GM23338 (cell line): ENCODE measurements around the gene HES7. TPM values are rescaled to one million over a fixed set of nuclear protein-coding genes. Genes with fewer than 3 reads are reported as not detected.
A peak's percentile ranks its signal among the peaks of the same experiment; 100 is the strongest.

Experiments
- ATAC-seq: fragments of 200-7000 bp; cut with Tn5 transposase; 3 replicates; pipeline ENCODE4 v1.9.1; 2020
- DNase-seq: peaks from one replicate; pipeline ENCODE4 v3.0.0-alpha.2; 2015; ENCODE audit warnings: low spot score
- H2AFZ ChIP-seq: fragments of 200-600 bp; sonication (generic); 2 replicates; pipeline ENCODE4 v1.8.0; 2016; ENCODE audit warnings: antibody characterized with exemption, mild to moderate bottlenecking, moderate library complexity
- H3F3A ChIP-seq: fragments of 200-600 bp; sonication (generic); replicated peaks from 2 replicates; pipeline ENCODE4 v1.8.0; 2017; ENCODE audit warnings: antibody characterized with exemption, mixed run types, low read depth
- H3K27ac ChIP-seq: fragments of 200-600 bp; sonication (generic); 2 replicates; pipeline ENCODE4 v1.6.1; 2016; ENCODE audit warnings: low read depth
- H3K27me3 ChIP-seq: fragments of 200-600 bp; sonication (generic); 2 replicates; pipeline ENCODE4 v1.8.0; 2016; ENCODE audit warnings: mild to moderate bottlenecking, mixed run types, moderate library complexity; ENCODE audit not compliant: insufficient read depth
- H3K36me3 ChIP-seq: fragments of 200-600 bp; sonication (generic); 2 replicates; pipeline ENCODE4 v1.8.0; 2016; ENCODE audit warnings: mild to moderate bottlenecking; ENCODE audit not compliant: insufficient read depth
- H3K4me1 ChIP-seq: fragments of 200-600 bp; sonication (generic); 2 replicates; pipeline ENCODE4 v1.8.0; 2016; ENCODE audit warnings: mild to moderate bottlenecking, moderate library complexity; ENCODE audit not compliant: insufficient read depth
- H3K4me2 ChIP-seq: fragments of 200-600 bp; sonication (generic); 2 replicates; pipeline ENCODE4 v1.7.1; 2017; ENCODE audit warnings: mixed run types
- H3K4me3 ChIP-seq: fragments of 200-600 bp; sonication (generic); 2 replicates; pipeline ENCODE4 v1.6.1; 2016; ENCODE audit warnings: mixed run types
- H3K79me2 ChIP-seq: fragments of 200-600 bp; sonication (generic); replicated peaks from 2 replicates; pipeline ENCODE4 v1.8.0; 2017; ENCODE audit warnings: mild to moderate bottlenecking; ENCODE audit not compliant: insufficient read depth
- H3K9me2 ChIP-seq: fragments of 200-600 bp; sonication (generic); 2 replicates; pipeline ENCODE4 v1.8.0; 2017; ENCODE audit not compliant: insufficient read depth
- H4K20me1 ChIP-seq: fragments of 200-600 bp; sonication (generic); replicated peaks from 2 replicates; pipeline ENCODE4 v1.8.0; 2017; ENCODE audit warnings: mild to moderate bottlenecking; ENCODE audit not compliant: insufficient read depth
- H3K27ac Mint-ChIP-seq: 2 replicates; pipeline ENCODE4 v1.8.0; 2020; ENCODE audit warnings: inconsistent platforms, mild to moderate bottlenecking, moderate library complexity, mixed read lengths
- H3K27me3 Mint-ChIP-seq: 3 replicates; pipeline ENCODE4 v1.8.0; 2022; ENCODE audit warnings: low read depth, mild to moderate bottlenecking, moderate library complexity, mixed read lengths, inconsistent platforms; ENCODE audit not compliant: insufficient read depth, poor library complexity
- H3K36me3 Mint-ChIP-seq: 3 replicates; pipeline ENCODE4 v1.8.0; 2021; ENCODE audit warnings: low read depth, mild to moderate bottlenecking, inconsistent platforms, moderate library complexity, mixed read lengths
- H3K4me1 Mint-ChIP-seq: 3 replicates; pipeline ENCODE4 v1.8.0; 2020; ENCODE audit warnings: mild to moderate bottlenecking, inconsistent platforms, mixed read lengths
- H3K4me3 Mint-ChIP-seq: 3 replicates; pipeline ENCODE4 v1.8.0; 2021; ENCODE audit warnings: moderate library complexity, mild to moderate bottlenecking, inconsistent platforms, mixed read lengths
- H3K9me3 Mint-ChIP-seq: 3 replicates; pipeline ENCODE4 v1.8.0; 2020; ENCODE audit warnings: moderate library complexity, mild to moderate bottlenecking, inconsistent platforms, mixed read lengths
- CREB1 ChIP-seq: fragments of 250-450 bp; sonication (Bioruptor Pico); IDR thresholded peaks from 2 replicates; pipeline ENCODE4 v1.5.0; 2020; ENCODE audit warnings: low read depth, mild to moderate bottlenecking, moderate library complexity
- EZH2 ChIP-seq: fragments of 200-600 bp; sonication (generic); IDR thresholded peaks from one replicate; pipeline ENCODE4 v1.8.0; 2017; ENCODE audit warnings: antibody characterized with exemption, mild to moderate bottlenecking, low read depth; ENCODE audit not compliant: unreplicated experiment
- EZH2phosphoT487 ChIP-seq: fragments of 200-600 bp; sonication (generic); IDR thresholded peaks from one replicate; pipeline ENCODE4 v1.8.1; 2018; ENCODE audit warnings: antibody characterized with exemption; ENCODE audit not compliant: unreplicated experiment
- JUNB ChIP-seq: IDR thresholded peaks from one replicate; pipeline ENCODE4 v1.6.1; 2016; ENCODE audit warnings: antibody characterized with exemption; ENCODE audit not compliant: unreplicated experiment
- NANOG ChIP-seq: IDR thresholded peaks from 2 replicates; pipeline ENCODE4 v1.6.1; 2016; ENCODE audit warnings: antibody characterized with exemption, borderline replicate concordance
- POLR2AphosphoS5 ChIP-seq: IDR thresholded peaks from 2 replicates; pipeline ENCODE4 v1.6.1; 2016; ENCODE audit warnings: antibody characterized with exemption, low read depth
- ZNF114 ChIP-seq: fragments of 250-450 bp; sonication (Bioruptor Pico); IDR thresholded peaks from 2 replicates; pipeline ENCODE4 v1.5.0; 2020; ENCODE audit warnings: mild to moderate bottlenecking, moderate library complexity
- polyA plus RNA-seq: library from polyadenylated mRNA; unstranded; fragments of >200 nt; fragmentation: Nextera tagmentation; extraction: Ambion mirVana; gene quantifications from 2 replicates; pipeline ENCODE4 v1.2.1, GENCODE V29; 2016
- total RNA-seq: library from RNA; depleted of rRNA; stranded (reverse); fragments of >200 nt; shearing (Covaris generic); gene quantifications from 2 replicates; pipeline ENCODE4 v1.2.3, GENCODE V29; 2014
- TF ChIP-seq, protein P1 (sequence below): IDR thresholded peaks from 2 replicates; pipeline ENCODE4 v1.6.1; 2016; ENCODE audit warnings: antibody characterized with exemption
- TF ChIP-seq, protein P2 (sequence below), 2 experiments: fragments of 200-600 bp in 1 of 2; sonication (generic) in 1 of 2; conservative IDR thresholded peaks; 2 replicates each; pipeline versions ENCODE4 v1.5.1 to v1.6.1; 2016 to 2017; ENCODE audit warnings: antibody characterized with exemption in 2 of 2, low read depth in 2 of 2, mild to moderate bottlenecking in 2 of 2, moderate library complexity in 1 of 2

Gene HES7
- total and polyA plus RNA-seq, 2 experiments from 2014 or later: 0.14 TPM; not detected in 1

- H2AFZ ChIP-seq: no peak overlapping the region
- H4K20me1 ChIP-seq: peaks cover 6% of the 10 kb centered on the region; the same call in 1 of the 2 replicates
- H3K27ac Mint-ChIP-seq: no peak overlapping the region
- no peak overlapping the region for H3K4me3 Mint-ChIP-seq
- H3K4me1 Mint-ChIP-seq: peaks cover 25% of the 10 kb centered on the region
- H3K9me2 ChIP-seq: no peaks in the 10 kb centered on the region
- no peak for DNase-seq
- H3K4me2 ChIP-seq: no peak overlapping the region
- peaks cover 7% of the 10 kb centered on the region; the same call in 2 of the 3 replicates for H3K9me3 Mint-ChIP-seq
- H3K4me1 ChIP-seq: peaks cover 27% of the 10 kb centered on the region
- H3K27me3 ChIP-seq: peaks cover 81% of the 10 kb centered on the region
- no peaks in the 10 kb centered on the region for H3K79me2 ChIP-seq
- H3K36me3 ChIP-seq: no peaks in the 10 kb centered on the region
- H3K36me3 Mint-ChIP-seq: no peaks in the 10 kb centered on the region; the same call in 1 of the 3 replicates
- H3K27ac ChIP-seq: no peak overlapping the region
- H3K27me3 Mint-ChIP-seq: peaks cover 74% of the 10 kb centered on the region
- TF ChIP-seq NANOG (no peak), ZNF114 (CRISPR knock-in tag) (no peak), EZH2 (no peak), JUNB (no peak)
- TF ChIP-seq, protein P1, sequence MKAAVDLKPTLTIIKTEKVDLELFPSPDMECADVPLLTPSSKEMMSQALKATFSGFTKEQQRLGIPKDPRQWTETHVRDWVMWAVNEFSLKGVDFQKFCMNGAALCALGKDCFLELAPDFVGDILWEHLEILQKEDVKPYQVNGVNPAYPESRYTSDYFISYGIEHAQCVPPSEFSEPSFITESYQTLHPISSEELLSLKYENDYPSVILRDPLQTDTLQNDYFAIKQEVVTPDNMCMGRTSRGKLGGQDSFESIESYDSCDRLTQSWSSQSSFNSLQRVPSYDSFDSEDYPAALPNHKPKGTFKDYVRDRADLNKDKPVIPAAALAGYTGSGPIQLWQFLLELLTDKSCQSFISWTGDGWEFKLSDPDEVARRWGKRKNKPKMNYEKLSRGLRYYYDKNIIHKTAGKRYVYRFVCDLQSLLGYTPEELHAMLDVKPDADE: no peak
- TF ChIP-seq, protein P2, sequence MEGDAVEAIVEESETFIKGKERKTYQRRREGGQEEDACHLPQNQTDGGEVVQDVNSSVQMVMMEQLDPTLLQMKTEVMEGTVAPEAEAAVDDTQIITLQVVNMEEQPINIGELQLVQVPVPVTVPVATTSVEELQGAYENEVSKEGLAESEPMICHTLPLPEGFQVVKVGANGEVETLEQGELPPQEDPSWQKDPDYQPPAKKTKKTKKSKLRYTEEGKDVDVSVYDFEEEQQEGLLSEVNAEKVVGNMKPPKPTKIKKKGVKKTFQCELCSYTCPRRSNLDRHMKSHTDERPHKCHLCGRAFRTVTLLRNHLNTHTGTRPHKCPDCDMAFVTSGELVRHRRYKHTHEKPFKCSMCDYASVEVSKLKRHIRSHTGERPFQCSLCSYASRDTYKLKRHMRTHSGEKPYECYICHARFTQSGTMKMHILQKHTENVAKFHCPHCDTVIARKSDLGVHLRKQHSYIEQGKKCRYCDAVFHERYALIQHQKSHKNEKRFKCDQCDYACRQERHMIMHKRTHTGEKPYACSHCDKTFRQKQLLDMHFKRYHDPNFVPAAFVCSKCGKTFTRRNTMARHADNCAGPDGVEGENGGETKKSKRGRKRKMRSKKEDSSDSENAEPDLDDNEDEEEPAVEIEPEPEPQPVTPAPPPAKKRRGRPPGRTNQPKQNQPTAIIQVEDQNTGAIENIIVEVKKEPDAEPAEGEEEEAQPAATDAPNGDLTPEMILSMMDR (conservative IDR thresholded peaks at IDR 0.05; ENCODE audit: low read depth in 2 of 2): no peak
- H3F3A ChIP-seq: peaks cover 18% of the 10 kb centered on the region
- no peak for ATAC-seq
- no peak overlapping the region for H3K4me3 ChIP-seq
Measured at GRCh38 chr17:8128125-8128784, 4.3 kb upstream of the HES7 start.

GRCh38 chr17:8126491-8127066 is 2.7 kb upstream of the HES7 start:
- Mint-ChIP-seq H3K4me1 (peaks cover 29% of the 10 kb centered on the region), H3K27me3 (peaks cover 79% of the 10 kb centered on the region), H3K27ac (no peak overlapping the region), H3K4me3 (peak overlapping the region; percentile 85), H3K9me3 (peaks cover 7% of the 10 kb centered on the region; the same call in 2 of the 3 replicates), H3K36me3 (no peaks in the 10 kb centered on the region; the same call in 1 of the 3 replicates)
- Histone ChIP-seq H3K36me3 (no peaks in the 10 kb centered on the region), H2AFZ (peak overlapping the region; percentile 100), H3K27me3 (peaks cover 93% of the 10 kb centered on the region), H3F3A (peaks cover 18% of the 10 kb centered on the region), H3K79me2 (no peaks in the 10 kb centered on the region), H4K20me1 (peaks cover 6% of the 10 kb centered on the region; the same call in 1 of the 2 replicates), H3K27ac (no peak overlapping the region), H3K4me3 (peak overlapping the region; percentile 66), H3K4me1 (peaks cover 26% of the 10 kb centered on the region), H3K4me2 (peak overlapping the region; percentile 95), H3K9me2 (no peaks in the 10 kb centered on the region)
- peak; percentile 69 for DNase-seq
- no peak for TF ChIP-seq POLR2AphosphoS5
- no peak for TF ChIP-seq ZNF114 (CRISPR knock-in tag)
- no peak for TF ChIP-seq JUNB
- TF ChIP-seq, protein P1: no peak
- TF ChIP-seq CREB1 (CRISPR knock-in tag): no peak
- peak; percentile 53 for TF ChIP-seq EZH2
- TF ChIP-seq EZH2phosphoT487: no peak
- TF ChIP-seq, protein P2 (conservative IDR thresholded peaks at IDR 0.05; ENCODE audit: low read depth in 2 of 2): no peak
- ATAC-seq: peak; percentile 13
